Fibroblast of mammary gland (primary cell): ENCODE measurements around the gene ANKRD13D.

Source experiments
- DNase-seq: peaks from one replicate; pipeline ENCODE4 v3.0.0-alpha.2; 2010; ENCODE audit warnings: low read depth
- H3K4me3 ChIP-seq: 2 replicates; pipeline ENCODE4 v1.5.1; 2011; ENCODE audit warnings: low read depth, mild to moderate bottlenecking, low read length, moderate library complexity; ENCODE audit not compliant: control insufficient read depth
- TF ChIP-seq, protein P1 (sequence below): conservative IDR thresholded peaks from 2 replicates; pipeline ENCODE4 v1.5.1; 2011; ENCODE audit warnings: low read depth, low read length, inconsistent platforms; ENCODE audit not compliant: control insufficient read depth, insufficient read depth

ANKRD13D gene

DNA sequence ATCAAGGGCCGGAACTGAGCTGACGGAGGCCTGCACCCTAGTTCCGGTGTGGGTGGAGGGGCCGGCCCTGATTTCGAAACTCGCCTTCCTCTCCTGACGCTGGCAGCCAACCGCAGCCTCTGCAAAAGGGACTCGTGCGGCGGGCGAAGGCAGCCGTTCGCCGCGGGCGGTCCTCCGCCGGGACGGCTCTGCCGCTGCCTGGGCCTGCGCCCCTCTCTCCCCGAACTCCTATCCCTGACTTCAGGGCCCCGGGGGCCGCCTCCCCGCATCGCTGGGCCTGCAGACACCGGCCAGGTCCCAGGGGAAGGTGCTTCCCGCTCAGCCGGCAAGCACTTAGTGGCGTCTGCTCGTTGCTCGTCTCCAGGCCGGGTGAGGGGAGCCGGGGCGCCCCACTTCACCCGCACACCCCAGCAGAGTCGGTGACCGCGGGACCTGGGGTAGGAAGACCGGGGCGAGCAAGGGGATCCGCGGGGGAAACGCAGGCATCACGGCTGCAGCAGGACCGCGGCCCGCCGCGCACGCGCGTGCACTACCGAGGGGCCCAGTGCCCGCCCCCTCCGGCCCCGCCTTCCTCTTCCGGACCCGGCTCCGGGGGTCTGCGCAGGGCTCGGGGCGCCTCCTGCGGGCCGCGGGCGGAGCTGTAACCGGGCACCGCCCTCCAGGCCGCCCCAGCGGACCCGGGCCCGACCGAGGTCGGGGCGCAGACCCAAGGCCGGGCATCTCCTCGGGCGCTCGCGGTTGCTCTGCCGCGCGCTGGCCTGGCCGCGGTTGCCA, 464 bp upstream of the ANKRD13D start:
- peak overlapping the region; percentile 61 for H3K4me3 ChIP-seq
- TF ChIP-seq, protein P1, sequence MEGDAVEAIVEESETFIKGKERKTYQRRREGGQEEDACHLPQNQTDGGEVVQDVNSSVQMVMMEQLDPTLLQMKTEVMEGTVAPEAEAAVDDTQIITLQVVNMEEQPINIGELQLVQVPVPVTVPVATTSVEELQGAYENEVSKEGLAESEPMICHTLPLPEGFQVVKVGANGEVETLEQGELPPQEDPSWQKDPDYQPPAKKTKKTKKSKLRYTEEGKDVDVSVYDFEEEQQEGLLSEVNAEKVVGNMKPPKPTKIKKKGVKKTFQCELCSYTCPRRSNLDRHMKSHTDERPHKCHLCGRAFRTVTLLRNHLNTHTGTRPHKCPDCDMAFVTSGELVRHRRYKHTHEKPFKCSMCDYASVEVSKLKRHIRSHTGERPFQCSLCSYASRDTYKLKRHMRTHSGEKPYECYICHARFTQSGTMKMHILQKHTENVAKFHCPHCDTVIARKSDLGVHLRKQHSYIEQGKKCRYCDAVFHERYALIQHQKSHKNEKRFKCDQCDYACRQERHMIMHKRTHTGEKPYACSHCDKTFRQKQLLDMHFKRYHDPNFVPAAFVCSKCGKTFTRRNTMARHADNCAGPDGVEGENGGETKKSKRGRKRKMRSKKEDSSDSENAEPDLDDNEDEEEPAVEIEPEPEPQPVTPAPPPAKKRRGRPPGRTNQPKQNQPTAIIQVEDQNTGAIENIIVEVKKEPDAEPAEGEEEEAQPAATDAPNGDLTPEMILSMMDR, result no peak

DNA sequence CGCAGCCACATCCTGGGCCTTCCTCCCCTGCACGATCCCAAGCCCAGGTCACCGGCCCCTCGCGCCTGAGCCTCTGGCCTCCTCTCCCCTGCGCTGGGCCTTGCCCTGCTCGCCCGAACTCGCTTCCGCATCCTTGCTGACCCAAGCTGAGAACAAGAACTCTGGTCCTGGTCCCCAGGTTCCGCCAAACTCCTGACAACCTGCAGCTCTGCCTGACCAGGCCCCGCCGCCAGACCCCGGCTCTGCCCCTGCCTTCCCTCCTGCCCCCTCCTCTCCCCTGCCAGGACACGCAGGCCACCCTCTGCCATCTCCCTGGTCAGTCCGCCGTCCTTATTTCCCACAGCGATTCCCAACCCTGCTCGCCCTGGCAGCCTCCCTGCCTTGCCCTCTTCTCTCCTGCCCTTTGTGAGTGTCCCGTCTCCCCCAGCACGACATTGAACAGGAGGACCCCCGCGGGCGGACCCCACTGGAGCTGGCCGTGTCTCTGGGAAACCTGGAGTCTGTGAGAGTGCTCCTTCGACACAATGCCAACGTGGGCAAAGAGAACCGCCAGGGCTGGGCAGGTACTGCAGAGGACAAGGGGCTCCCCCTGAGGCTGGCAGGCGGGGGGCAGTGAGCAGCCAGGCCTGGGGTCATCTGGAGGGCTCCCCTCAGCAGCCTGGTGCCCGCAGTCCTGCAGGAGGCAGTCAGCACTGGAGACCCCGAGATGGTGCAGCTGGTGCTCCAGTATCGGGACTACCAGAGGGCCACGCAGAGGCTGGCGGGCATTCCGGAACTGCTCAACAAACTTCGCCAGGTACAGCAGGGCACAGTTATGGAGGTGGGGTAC, 762 bp downstream of the ANKRD13D start:
- TF ChIP-seq, protein P1, result no peak
- peak overlapping the region; percentile 72 for H3K4me3 ChIP-seq
- no peak for DNase-seq

More for the DNA sequence above, 464 bp upstream of the ANKRD13D start:
- DNase-seq, result peak; percentile 82

DNA sequence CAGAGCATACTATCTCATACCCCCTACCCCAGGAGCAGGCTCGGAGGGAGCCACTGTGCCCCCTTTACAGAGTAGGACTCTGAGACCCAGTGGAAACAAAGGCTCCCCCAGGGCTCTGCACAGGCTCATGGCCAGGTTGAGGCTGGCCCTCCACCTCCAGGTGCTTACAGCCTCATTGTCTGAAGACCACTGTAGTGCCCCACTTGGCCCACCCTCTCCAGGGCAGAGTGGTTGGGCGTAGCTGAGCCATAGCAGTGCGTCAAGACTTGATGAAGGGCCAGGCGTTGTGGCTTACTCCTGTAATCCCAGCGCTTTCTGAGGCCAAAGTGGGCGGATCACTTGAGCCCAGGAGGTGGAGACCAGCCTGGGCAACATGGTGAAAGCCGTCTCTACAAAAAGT, 1.7 kb downstream of the ANKRD13D start:
- TF ChIP-seq, protein P1, result no peak
- peak; percentile 89 for DNase-seq
- no peak overlapping the region for H3K4me3 ChIP-seq

DNA sequence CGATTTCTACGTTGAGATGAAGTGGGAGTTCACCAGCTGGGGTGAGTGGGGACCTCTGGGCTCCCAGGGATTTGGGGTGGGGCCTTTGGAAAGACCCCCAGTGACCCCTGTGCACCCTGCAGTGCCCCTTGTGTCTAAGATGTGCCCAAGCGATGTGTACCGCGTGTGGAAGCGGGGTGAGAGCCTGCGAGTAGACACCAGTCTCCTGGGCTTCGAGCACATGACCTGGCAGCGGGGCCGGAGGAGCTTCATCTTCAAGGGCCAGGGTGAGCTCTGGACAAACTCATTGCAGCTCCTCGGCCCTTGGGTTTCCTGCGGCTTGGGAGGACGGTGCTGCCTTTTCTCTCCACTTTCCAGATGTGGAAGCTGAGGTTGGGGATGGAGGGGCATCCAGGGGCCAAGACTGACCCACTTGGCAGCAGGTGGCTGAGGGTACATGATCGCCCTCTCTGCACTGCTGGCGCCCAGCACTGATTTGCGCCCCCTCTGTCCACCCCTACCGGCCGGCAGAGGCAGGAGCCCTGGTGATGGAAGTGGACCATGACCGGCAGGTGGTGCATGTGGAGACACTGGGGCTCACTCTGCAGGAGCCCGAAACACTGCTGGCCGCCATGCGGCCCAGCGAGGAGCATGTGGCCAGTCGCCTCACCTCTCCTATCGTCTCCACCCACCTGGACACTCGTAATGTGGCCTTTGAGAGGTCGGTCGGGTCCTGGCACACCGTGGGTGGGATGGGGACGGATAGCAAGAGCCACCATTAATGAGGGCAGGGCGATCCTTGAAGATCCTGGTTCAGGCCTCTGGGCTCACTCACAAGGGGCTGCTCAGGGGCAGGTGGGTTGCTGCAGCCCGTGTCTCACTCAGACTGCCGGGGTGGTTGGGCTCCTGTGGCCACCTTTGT, 2.6 kb downstream of the ANKRD13D start:
- no peak overlapping the region for H3K4me3 ChIP-seq
- TF ChIP-seq, protein P1, result no peak

DNA sequence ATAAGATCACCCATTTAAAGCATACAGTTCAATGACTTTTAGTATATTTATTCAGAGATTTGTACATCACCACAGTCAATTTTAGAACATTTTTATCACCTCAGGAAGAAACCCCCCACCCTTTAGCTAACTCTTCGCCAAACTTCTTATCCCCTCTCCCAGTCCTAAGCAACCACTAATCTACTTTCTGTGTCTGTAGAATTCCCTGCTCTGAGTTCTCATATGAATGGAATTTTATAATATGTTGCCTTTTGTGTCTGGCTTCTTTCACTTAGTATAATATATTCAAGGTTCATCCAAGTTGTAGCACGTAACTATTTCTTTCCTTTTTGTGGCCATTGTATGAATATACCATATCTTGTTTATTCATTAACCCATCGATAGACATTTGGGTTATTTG, 3.6 kb downstream of the ANKRD13D start:
- H3K4me3 ChIP-seq, result no peak overlapping the region
- TF ChIP-seq, protein P1, result no peak
- DNase-seq, result no peak

More for the DNA sequence above, 2.6 kb downstream of the ANKRD13D start:
- DNase-seq, result no peak

DNA sequence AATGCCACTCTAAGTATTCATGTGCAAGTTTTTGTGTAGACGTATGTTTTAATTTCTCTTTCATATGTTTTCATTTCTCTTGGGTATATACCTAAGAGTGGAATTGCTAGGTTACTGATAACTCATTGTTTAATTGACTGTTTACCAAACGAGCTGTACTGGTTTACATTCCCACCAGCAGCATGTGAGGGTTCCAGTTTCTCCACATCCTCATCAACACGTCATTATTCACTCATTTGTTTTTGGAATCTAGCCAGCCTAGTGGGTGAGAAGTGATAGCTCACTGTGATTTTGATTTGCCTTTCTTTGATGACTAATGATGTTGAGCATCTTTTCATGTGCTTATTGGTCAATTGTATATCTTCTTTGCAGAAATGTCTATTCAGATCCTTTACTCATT, 4.0 kb downstream of the ANKRD13D start:
- TF ChIP-seq, protein P1, result no peak
- no peak overlapping the region for H3K4me3 ChIP-seq
- DNase-seq, result peak; percentile 84
